ENCODE measurements around the gene CXXC1.

Gene CXXC1

GRCh38 chr18:50277942-50278341 lies 9.6 kb downstream of the CXXC1 start:
- Histone ChIP-seq H3K27me3 (ENCODE audit: insufficient read depth, insufficient read length) (no peaks in the 10 kb centered on the region), H3K4me1 (ENCODE audit: insufficient read depth, insufficient read length) (peaks cover 6% of the 10 kb centered on the region), H3K9me3 (ENCODE audit: insufficient read depth, low read length) (no peaks in the 10 kb centered on the region), H3K9ac (ENCODE audit: insufficient read length, low read depth) (no peak overlapping the region), H3K36me3 (ENCODE audit: insufficient read depth, insufficient read length, low read length) (peaks cover 71% of the 10 kb centered on the region), H3K4me3 (ENCODE audit: insufficient read length, low read depth) (no peak overlapping the region)
- TF ChIP-seq ZNF274 (IDR thresholded peaks at IDR 0.05; ENCODE audit: low read depth, low read length) = no peak
- TF ChIP-seq YY1 (IDR thresholded peaks at IDR 0.05; ENCODE audit: insufficient read depth, insufficient read length) = no peak
- TF ChIP-seq SUZ12 (IDR thresholded peaks at IDR 0.05; ENCODE audit: extremely low read depth, insufficient read depth, insufficient read length) = no peak
- DNase-seq (ENCODE audit: low read depth, low spot score) = no peak

GRCh38 chr18:50276452-50276851 lies 11.0 kb downstream of the CXXC1 start:
- peaks cover 75% of the 10 kb centered on the region for H3K36me3 ChIP-seq (ENCODE audit: insufficient read depth, insufficient read length, low read length)
- DNase-seq (ENCODE audit: low read depth, low spot score) = no peak
- TF ChIP-seq YY1 (IDR thresholded peaks at IDR 0.05; ENCODE audit: insufficient read depth, insufficient read length) (no peak), ZNF274 (IDR thresholded peaks at IDR 0.05; ENCODE audit: low read depth, low read length) (no peak), SUZ12 (IDR thresholded peaks at IDR 0.05; ENCODE audit: extremely low read depth, insufficient read depth, insufficient read length) (no peak)

DNA sequence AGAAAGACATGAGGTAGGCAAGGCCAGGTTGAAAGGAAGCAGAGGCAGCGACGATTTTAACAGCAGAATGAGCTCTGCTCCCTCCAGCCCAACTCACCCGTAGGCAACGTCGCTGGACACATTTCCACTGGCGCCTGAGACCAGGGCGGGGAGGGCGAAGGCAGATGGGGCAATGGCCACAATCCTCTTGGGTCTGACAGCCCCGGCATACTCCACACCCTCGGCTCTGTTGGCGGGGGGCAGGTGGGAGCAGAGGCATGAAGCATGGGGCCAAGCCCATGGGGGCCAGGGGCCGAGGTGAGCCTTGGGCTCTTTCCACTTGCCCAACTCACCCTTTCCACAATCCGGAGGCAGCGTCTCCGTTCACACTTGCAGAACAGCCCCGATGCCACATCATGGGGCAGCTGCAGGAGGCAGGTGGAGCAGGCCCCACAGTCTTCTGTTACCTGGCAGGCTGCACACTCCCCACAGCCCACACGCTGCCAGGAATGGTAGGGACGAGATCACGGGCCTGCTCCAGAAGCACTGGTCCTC lies 11.9 kb downstream of the CXXC1 start:
- no peak for DNase-seq (ENCODE audit: low read depth, low spot score)
- Histone ChIP-seq H3K4me3 (ENCODE audit: insufficient read length, low read depth) (no peak overlapping the region), H3K4me1 (ENCODE audit: insufficient read depth, insufficient read length) (no peaks in the 10 kb centered on the region), H3K27me3 (ENCODE audit: insufficient read depth, insufficient read length) (no peaks in the 10 kb centered on the region), H3K36me3 (ENCODE audit: insufficient read depth, insufficient read length, low read length) (peaks cover 80% of the 10 kb centered on the region), H3K9ac (ENCODE audit: insufficient read length, low read depth) (no peak overlapping the region), H3K9me3 (ENCODE audit: insufficient read depth, low read length) (no peaks in the 10 kb centered on the region)
- TF ChIP-seq SUZ12 (IDR thresholded peaks at IDR 0.05; ENCODE audit: extremely low read depth, insufficient read depth, insufficient read length) = no peak
- no peak for TF ChIP-seq ZNF274 (IDR thresholded peaks at IDR 0.05; ENCODE audit: low read depth, low read length)
- no peak for TF ChIP-seq YY1 (IDR thresholded peaks at IDR 0.05; ENCODE audit: insufficient read depth, insufficient read length)

More at GRCh38 chr18:50276452-50276851, 11.0 kb downstream of the CXXC1 start:
- no peak overlapping the region for H3K9ac ChIP-seq (ENCODE audit: insufficient read length, low read depth)
- no peaks in the 10 kb centered on the region for H3K4me1 ChIP-seq (ENCODE audit: insufficient read depth, insufficient read length)
- no peaks in the 10 kb centered on the region for H3K9me3 ChIP-seq (ENCODE audit: insufficient read depth, low read length)
- no peak overlapping the region for H3K4me3 ChIP-seq (ENCODE audit: insufficient read length, low read depth)
- no peaks in the 10 kb centered on the region for H3K27me3 ChIP-seq (ENCODE audit: insufficient read depth, insufficient read length)

DNA sequence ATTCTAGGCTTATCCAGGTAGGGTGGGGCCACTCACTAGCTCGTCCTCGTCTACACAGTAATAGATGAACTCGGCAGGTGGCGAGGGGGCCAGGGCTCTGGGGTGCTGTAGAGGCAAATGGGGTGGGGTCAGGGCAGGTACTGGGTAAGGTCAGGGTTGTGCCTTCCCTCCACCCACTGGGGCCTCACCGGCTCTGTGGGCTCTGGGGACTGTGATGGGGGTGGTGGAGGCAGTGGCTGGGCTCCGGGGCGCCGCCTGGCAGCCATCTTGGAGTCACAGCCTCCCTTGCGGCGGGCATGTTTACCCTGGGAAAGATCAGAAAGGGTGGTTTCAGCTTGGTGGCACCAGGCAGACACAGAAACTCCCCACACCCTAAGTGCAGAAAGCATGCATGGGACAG lies 12.6 kb downstream of the CXXC1 start:
- H3K4me1 ChIP-seq (ENCODE audit: insufficient read depth, insufficient read length) = no peaks in the 10 kb centered on the region
- no peak overlapping the region for H3K4me3 ChIP-seq (ENCODE audit: insufficient read length, low read depth)
- peaks cover 86% of the 10 kb centered on the region for H3K36me3 ChIP-seq (ENCODE audit: insufficient read depth, insufficient read length, low read length)
- TF ChIP-seq SUZ12 (IDR thresholded peaks at IDR 0.05; ENCODE audit: extremely low read depth, insufficient read depth, insufficient read length) = no peak
- TF ChIP-seq ZNF274 (IDR thresholded peaks at IDR 0.05; ENCODE audit: low read depth, low read length) = no peak
- TF ChIP-seq YY1 (IDR thresholded peaks at IDR 0.05; ENCODE audit: insufficient read depth, insufficient read length) = no peak
- H3K9me3 ChIP-seq (ENCODE audit: insufficient read depth, low read length) = no peaks in the 10 kb centered on the region
- H3K27me3 ChIP-seq (ENCODE audit: insufficient read depth, insufficient read length) = no peaks in the 10 kb centered on the region
- no peak for DNase-seq (ENCODE audit: low read depth, low spot score)
- H3K9ac ChIP-seq (ENCODE audit: insufficient read length, low read depth) = no peak overlapping the region

GRCh38 chr18:50274044-50274442 lies 13.4 kb downstream of the CXXC1 start:
- TF ChIP-seq YY1 (IDR thresholded peaks at IDR 0.05; ENCODE audit: insufficient read depth, insufficient read length) = no peak
- no peak for TF ChIP-seq ZNF274 (IDR thresholded peaks at IDR 0.05; ENCODE audit: low read depth, low read length)
- no peak for TF ChIP-seq SUZ12 (IDR thresholded peaks at IDR 0.05; ENCODE audit: extremely low read depth, insufficient read depth, insufficient read length)
- DNase-seq (ENCODE audit: low read depth, low spot score) = no peak
- Histone ChIP-seq H3K4me3 (ENCODE audit: insufficient read length, low read depth) (no peak overlapping the region), H3K4me1 (ENCODE audit: insufficient read depth, insufficient read length) (no peaks in the 10 kb centered on the region), H3K27me3 (ENCODE audit: insufficient read depth, insufficient read length) (no peaks in the 10 kb centered on the region), H3K36me3 (ENCODE audit: insufficient read depth, insufficient read length, low read length) (peaks cover 88% of the 10 kb centered on the region), H3K9ac (ENCODE audit: insufficient read length, low read depth) (no peak overlapping the region), H3K9me3 (ENCODE audit: insufficient read depth, low read length) (no peaks in the 10 kb centered on the region)

DNA sequence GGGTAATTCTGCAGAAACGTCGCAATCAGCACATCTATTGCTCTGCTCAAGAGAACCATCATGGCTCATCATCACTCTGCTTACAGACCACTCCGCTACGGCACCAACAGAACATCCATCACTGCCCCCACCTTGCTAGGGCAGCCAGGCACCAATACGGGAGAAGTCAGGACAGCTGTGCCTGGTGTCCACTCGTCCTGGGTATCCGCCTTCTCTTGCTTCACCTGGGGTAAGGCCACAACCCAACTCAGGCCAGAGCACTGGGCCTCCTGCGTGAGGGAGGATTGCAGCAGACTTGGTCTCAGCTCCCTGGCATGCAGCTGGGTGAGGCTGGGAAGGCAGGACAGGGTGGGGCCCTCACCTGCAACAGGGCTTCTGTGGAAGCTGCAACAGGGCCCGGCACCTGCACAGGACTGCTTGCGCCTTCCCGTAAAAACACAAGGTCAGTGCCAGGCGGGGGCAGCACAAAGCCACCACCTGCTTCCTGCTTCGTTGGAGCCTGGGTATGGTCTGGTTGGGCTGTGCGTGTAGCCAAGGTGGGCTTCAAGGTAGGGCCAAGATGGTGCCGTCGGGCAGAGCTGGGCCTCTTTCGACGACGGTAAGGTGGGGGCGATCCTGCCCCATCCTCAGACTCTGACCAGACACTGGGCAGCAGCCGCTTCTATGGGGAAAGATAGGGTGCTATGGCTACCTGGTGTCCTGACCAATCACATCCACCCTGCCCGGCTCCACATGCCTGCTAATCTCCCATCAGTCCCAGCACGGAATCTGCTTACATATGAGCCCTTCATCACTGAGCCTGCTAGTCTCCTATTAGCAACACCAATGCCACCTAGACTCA lies 14.1 kb downstream of the CXXC1 start:
- H3K4me1 ChIP-seq (ENCODE audit: insufficient read depth, insufficient read length) = no peaks in the 10 kb centered on the region
- no peak for DNase-seq (ENCODE audit: low read depth, low spot score)
- H3K36me3 ChIP-seq (ENCODE audit: insufficient read depth, insufficient read length, low read length) = peaks cover 86% of the 10 kb centered on the region
- no peaks in the 10 kb centered on the region for H3K27me3 ChIP-seq (ENCODE audit: insufficient read depth, insufficient read length)
- no peak overlapping the region for H3K9ac ChIP-seq (ENCODE audit: insufficient read length, low read depth)
- H3K9me3 ChIP-seq (ENCODE audit: insufficient read depth, low read length) = no peaks in the 10 kb centered on the region
- no peak for TF ChIP-seq YY1 (IDR thresholded peaks at IDR 0.05; ENCODE audit: insufficient read depth, insufficient read length)
- no peak for TF ChIP-seq ZNF274 (IDR thresholded peaks at IDR 0.05; ENCODE audit: low read depth, low read length)
- TF ChIP-seq SUZ12 (IDR thresholded peaks at IDR 0.05; ENCODE audit: extremely low read depth, insufficient read depth, insufficient read length) = no peak
- no peak overlapping the region for H3K4me3 ChIP-seq (ENCODE audit: insufficient read length, low read depth)

DNA sequence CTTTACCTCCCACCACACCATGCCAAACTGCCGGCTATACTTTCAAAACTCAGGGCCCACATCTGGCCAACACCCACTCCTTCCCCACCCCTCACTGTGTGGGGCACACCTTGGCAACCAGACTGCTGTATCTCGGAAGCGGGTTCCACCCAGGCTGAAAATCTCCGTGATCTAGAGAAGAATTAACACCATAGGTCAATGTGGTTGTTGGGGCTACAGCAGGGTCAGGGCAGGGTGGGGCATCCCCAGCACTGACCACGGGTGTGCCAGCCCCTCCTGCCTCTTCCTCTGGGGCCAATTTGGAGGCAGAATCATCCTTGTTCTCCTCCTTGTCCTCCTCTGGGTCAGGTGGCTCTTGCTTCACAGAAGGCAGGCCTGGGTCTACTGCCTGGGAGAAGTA lies 14.9 kb downstream of the CXXC1 start:
- TF ChIP-seq ZNF274 (IDR thresholded peaks at IDR 0.05; ENCODE audit: low read depth, low read length) (no peak), YY1 (IDR thresholded peaks at IDR 0.05; ENCODE audit: insufficient read depth, insufficient read length) (no peak), SUZ12 (IDR thresholded peaks at IDR 0.05; ENCODE audit: extremely low read depth, insufficient read depth, insufficient read length) (no peak)
- no peak overlapping the region for H3K4me3 ChIP-seq (ENCODE audit: insufficient read length, low read depth)
- no peaks in the 10 kb centered on the region for H3K4me1 ChIP-seq (ENCODE audit: insufficient read depth, insufficient read length)
- no peaks in the 10 kb centered on the region for H3K9me3 ChIP-seq (ENCODE audit: insufficient read depth, low read length)
- H3K27me3 ChIP-seq (ENCODE audit: insufficient read depth, insufficient read length) = no peaks in the 10 kb centered on the region
- DNase-seq (ENCODE audit: low read depth, low spot score) = no peak
- no peak overlapping the region for H3K9ac ChIP-seq (ENCODE audit: insufficient read length, low read depth)
- H3K36me3 ChIP-seq (ENCODE audit: insufficient read depth, insufficient read length, low read length) = peaks cover 81% of the 10 kb centered on the region

Data from NT2/D1 (cell line).